ENCODE data around the gene ERF. TPM values are rescaled to one million over a fixed set of nuclear protein-coding genes. Genes with fewer than 3 reads are reported as not detected.

ERF gene
- total and polyA plus RNA-seq, 2 donors (not counting 3 experiments of a cell fraction or from before 2014, with no cell fraction given), result 102 to 117 TPM

- no peaks in the 10 kb centered on the region for H3K9me1 ChIP-seq (replicated peaks; ENCODE audit: control insufficient read depth, extremely low read depth, insufficient read depth, low read length)
- H3K36me3 ChIP-seq (ENCODE audit: control insufficient read depth in 2 of 2, extremely low read depth in 1 of 2, insufficient read depth in 2 of 2, low read length in 2 of 2), result peaks cover 7 to 22% of the 10 kb centered on the region in 2 experiments
- H3K9ac ChIP-seq (replicated peaks; ENCODE audit: extremely low read depth, insufficient read depth, low read length), result peak overlapping the region; percentile 60
- TSS peak; percentile 34 for BruUV-seq (replicated peaks)
- POLR2A ChIA-PET, result no interaction called here
- no peaks in the 10 kb centered on the region for H3K27me3 ChIP-seq (ENCODE audit: control insufficient read depth in 2 of 2, insufficient read depth in 2 of 2, low read length in 2 of 2)
- peak overlapping the region; percentile 64 for H3K27ac ChIP-seq (ENCODE audit: insufficient read depth, low read depth, low read length)
- CTCF ChIA-PET, result interaction anchor here (1.9 to 11.8 kb wide), 3 partner anchors 27 to 44 kb away, joined by 5 to 365 read pairs (median 6); no protein-coding TSS in a partner anchor
- DNase-seq (ENCODE audit: low read depth, low spot score) (no peak), FAIRE-seq (peak; percentile 35)
- peaks cover 34% of the 10 kb centered on the region for H3K4me1 ChIP-seq (ENCODE audit: control insufficient read depth, extremely low read depth, insufficient read depth, low read length)
- no peak overlapping the region for H2AFZ ChIP-seq (ENCODE audit: low read depth, low read length)
- dilution Hi-C loops (cut with MboI; ENCODE audit: extremely low pct_ligation_motif_present, low sequenced_read_pairs) (no loop called here), intact Hi-C loops (cut with micrococcal nuclease) (loop anchor here (1.0 kb wide), 1 partner anchor 8 kb away; no protein-coding TSS in a partner anchor)
- H3K4me3 ChIP-seq (replicated peaks in 1 of 3; ENCODE audit: insufficient read depth in 1 of 3, low read depth in 1 of 3, low read length in 3 of 3), result peak overlapping the region; percentile 63 to 94 (median 71)
- no peaks in the 10 kb centered on the region for H3K9me3 ChIP-seq (replicated peaks; ENCODE audit: control insufficient read depth, insufficient read depth, low read length)
- H3K4me2 ChIP-seq (ENCODE audit: insufficient read depth, low read length), result peak overlapping the region; percentile 57
- no peaks in the 10 kb centered on the region for H4K20me1 ChIP-seq (replicated peaks; ENCODE audit: control insufficient read depth, extremely low read depth, insufficient read depth, low read length)
- peaks cover 53% of the 10 kb centered on the region for H3K79me2 ChIP-seq (ENCODE audit: control insufficient read depth, insufficient read depth, low read length)
- TF ChIP-seq MAX (IDR thresholded peaks at IDR 0.05; ENCODE audit: insufficient read depth, insufficient read length), result no peak
- TF ChIP-seq MYC (IDR thresholded peaks at IDR 0.05; ENCODE audit: low read depth, low read length), result no peak
- no peak for TF ChIP-seq JUN (IDR thresholded peaks at IDR 0.05; ENCODE audit: borderline replicate concordance, insufficient read depth, insufficient read length, low read depth)
- no peak for TF ChIP-seq POLR2A (IDR thresholded peaks at IDR 0.05; ENCODE audit: low read depth, low read length)
- no peak for TF ChIP-seq GATA2 (IDR thresholded peaks at IDR 0.05; ENCODE audit: insufficient read depth, insufficient read length, low read depth, low read length)
- no peak for TF ChIP-seq FOS (IDR thresholded peaks at IDR 0.05; ENCODE audit: borderline replicate concordance, insufficient read depth, low read length)
- no peak for TF ChIP-seq POLR2AphosphoS5 (IDR thresholded peaks at IDR 0.05; ENCODE audit: insufficient read depth, low read depth, low read length)
- no peak for TF ChIP-seq CTCF (IDR thresholded peaks at IDR 0.05; ENCODE audit: extremely low read depth in 1 of 2, insufficient read depth in 1 of 2, low read depth in 1 of 2, low read length in 2 of 2)
- no peak for TF ChIP-seq EZH2 (IDR thresholded peaks at IDR 0.05; ENCODE audit: borderline replicate concordance, low read depth, low read length, severe bottlenecking)
Observed at GRCh38 chr19:42252365-42253244, 2.3 kb downstream of the ERF start.
